GM18502 (cell line): ENCODE results near the gene ASCC2.
A peak's percentile ranks its signal among the peaks of the same experiment; 100 is the strongest.
"Not testable (repeated sequence)": the region's sequence is repeated elsewhere in the genome, so short reads cannot be mapped to it uniquely, and the experiment has no call there.

Source experiments
- ATAC-seq: cut with Tn5 transposase; IDR thresholded peaks from one replicate; pipeline ENCODE4 v1.9.1; 2021; ENCODE audit warnings: mild to moderate bottlenecking; ENCODE audit not compliant: unreplicated experiment, poor library complexity

Gene ASCC2

GRCh38 chr22:29765905-29766631 is 72.0 kb downstream of the ASCC2 start:
- peak; percentile 17 for ATAC-seq

DNA sequence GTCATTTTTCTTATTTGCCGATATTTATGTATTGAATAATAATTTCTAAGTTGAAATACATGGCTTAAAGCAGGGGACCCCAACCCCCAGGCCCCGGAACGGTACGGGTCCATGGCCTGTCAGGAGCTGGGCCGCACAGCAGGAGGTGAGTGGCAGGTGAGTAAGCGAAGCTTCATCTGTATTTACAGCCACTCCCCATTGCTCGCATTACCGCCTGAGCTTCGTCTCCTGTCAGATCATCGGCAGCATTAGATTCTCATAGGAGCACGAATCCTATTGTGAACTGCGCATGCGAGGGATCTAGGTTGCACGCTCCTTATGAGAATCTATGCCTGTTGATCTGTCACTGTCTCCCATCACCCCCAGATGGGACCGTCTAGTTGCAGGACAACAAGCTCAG is 75.8 kb downstream of the ASCC2 start:
- no peak for ATAC-seq

GRCh38 chr22:29758959-29759358 is 79.1 kb downstream of the ASCC2 start:
- no peak for ATAC-seq

GRCh38 chr22:29758068-29758622 is 79.9 kb downstream of the ASCC2 start:
- ATAC-seq, result no peak

DNA sequence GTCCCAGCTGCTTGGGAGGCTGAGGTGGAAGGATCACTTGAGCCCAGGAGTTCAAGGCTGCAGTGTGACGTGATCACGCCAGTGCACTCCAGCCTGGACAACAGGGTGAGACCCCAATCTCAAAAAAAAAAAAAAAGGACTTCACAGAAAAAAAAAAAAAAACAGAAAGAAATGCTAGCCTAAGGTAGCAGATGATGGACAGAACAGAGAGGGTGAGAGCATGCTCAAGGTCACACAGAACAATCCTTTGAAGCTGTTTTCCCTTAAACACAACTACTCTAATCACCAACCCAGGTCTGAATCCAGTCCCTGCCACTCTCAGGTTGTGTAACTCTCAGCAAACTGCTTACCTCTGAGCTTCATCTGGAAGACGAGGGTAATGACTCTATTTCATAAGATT is 81.0 kb downstream of the ASCC2 start:
- no peak for ATAC-seq

DNA sequence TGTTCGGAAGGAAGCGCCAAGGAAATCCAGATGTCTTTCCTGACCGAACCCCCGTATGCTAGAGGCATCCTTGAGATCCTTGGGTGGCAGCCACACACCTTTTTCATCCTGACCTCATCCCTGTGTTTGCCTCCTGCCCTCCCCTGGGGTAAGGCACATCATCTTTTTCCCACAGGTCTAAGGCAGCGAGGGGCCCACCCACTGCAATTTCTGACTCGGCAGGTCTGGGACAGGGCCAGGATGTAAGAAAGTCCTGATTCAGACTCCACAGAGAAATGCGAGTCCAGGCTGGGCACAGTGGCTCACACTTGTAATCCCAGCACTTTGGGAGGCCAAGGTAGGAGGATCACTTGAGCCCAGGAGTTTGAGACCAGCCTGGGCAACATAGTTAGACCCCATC is 81.7 kb downstream of the ASCC2 start:
- no peak for ATAC-seq

DNA sequence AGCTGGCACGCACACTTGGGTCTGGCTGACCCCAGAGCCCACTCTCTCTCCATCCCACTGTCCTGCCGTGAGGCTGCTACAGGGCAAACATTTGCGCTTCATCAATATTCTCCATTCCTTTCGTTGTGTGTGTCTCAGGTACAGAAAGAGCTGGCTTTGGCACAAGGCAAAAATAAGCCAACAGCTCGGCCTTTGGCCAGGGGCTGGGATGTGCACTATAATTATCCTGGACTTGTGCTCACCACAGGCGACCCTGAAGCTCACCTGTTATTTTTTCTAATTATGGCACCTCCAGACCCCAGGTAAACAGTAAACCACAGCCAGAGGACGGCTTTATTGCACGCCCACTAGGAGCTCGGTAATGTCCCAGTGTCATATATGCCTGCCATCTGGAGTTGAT is 82.2 kb downstream of the ASCC2 start:
- ATAC-seq, result no peak

GRCh38 chr22:29754658-29755395 is 83.2 kb downstream of the ASCC2 start:
- ATAC-seq, result not testable (repeated sequence)

- no peak for ATAC-seq
These were observed 84.0 kb downstream of the ASCC2 start for GRCh38 chr22:29753808-29754657.

DNA sequence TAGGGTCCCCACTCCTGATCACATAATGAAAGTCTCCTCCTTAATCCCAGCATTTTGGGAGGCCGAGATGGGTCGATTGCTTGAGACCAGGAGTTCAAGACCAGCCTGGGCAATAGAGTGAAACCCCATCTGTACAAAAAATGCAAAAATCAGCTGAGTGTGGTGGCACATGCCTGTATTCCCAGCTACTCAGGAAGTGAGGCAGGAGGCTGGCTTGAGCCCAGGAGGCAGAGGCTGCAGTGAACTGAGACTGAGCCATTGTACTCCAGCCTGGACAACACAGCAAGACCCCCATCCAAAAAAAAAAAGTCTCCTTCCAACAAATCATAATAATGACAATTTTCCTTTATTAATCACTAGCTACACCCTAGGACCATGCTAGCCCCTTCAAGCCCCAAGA is 86.4 kb downstream of the ASCC2 start:
- no peak for ATAC-seq

- ATAC-seq, result no peak
These were observed 87.2 kb downstream of the ASCC2 start for GRCh38 chr22:29750559-29751538.

DNA sequence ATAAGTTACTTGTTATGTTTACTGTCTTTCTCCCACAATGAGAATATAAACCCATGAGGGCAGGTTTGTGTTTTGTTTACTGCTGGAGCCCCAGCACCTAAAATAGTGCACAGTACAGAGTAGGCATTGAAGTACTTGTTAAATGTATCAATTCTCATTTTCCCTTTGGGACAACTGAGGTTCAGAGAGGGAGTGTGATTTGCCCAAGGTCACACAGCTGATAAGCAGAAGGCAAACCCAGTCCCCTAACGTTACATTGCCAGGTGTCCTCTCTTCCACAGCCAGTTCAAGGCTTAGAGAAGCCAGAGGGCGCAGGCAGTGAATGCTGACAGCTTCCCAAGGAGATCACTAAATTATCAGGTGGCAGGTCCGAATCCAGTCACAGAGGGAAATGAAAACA is 88.0 kb downstream of the ASCC2 start:
- ATAC-seq, result no peak

GRCh38 chr22:29748248-29748893 is 89.7 kb downstream of the ASCC2 start:
- ATAC-seq, result no peak

GRCh38 chr22:29747832-29748231 is 90.2 kb downstream of the ASCC2 start:
- ATAC-seq, result no peak

DNA sequence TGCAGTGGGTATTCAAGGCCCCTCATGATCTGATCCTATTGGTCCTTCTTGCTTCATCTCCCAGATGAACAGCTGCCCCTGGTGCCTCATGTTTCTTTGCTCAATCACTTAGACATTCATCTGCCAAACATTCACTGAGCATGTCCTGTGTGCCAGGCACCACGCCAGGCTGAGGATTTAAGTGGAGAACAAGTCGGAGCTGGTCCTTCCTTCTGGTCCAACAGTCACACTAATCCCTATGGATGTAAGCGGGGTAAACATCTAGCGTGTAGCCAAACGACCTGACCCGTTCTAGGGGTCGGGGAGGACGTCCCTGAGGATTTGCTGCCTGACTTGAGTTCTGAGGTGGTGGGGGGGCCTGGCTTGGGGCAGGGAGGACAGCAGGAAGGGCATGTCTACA is 93.2 kb downstream of the ASCC2 start:
- ATAC-seq, result no peak

DNA sequence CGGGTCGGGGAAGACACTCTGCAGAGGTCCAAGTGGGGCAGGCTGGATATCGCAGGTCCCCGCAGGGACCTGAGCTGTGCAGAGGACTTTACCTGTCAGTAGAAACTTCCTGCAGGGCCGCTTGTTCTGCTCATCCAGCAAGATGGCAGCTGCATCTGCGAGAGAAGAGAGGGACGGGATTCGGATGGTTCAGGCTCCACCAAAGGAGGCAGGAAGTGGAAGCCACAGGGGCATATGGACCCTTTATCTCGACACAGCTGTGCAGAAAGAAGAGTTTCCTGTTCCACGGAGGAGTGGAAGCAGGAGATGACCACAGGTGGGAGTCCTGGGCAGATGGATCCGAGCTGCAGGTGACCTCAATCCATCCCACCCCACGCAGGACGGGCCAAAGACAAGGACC is 95.7 kb downstream of the ASCC2 start:
- no peak for ATAC-seq

- ATAC-seq, result no peak
These were observed 96.1 kb downstream of the ASCC2 start for GRCh38 chr22:29741926-29742325.

DNA sequence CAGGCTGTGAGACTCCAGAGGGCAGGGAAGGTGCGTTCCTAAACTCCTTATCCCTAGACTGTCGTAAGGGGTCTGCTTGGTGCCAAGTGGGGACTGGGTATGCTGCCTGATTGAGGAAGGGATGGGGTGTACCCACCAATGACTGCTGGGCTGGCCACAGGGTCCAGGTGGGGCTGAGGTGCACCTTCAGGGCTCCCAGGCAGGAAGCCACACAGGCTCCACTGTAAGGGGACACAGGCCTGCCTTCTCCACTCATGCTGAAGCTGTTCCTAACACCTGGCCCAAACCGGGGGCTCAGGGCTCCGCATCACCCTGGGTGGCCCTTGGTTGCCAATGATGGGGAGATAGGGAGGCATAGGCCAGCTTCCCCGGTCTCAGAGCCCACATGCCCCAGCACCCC is 97.9 kb downstream of the ASCC2 start:
- ATAC-seq, result no peak

DNA sequence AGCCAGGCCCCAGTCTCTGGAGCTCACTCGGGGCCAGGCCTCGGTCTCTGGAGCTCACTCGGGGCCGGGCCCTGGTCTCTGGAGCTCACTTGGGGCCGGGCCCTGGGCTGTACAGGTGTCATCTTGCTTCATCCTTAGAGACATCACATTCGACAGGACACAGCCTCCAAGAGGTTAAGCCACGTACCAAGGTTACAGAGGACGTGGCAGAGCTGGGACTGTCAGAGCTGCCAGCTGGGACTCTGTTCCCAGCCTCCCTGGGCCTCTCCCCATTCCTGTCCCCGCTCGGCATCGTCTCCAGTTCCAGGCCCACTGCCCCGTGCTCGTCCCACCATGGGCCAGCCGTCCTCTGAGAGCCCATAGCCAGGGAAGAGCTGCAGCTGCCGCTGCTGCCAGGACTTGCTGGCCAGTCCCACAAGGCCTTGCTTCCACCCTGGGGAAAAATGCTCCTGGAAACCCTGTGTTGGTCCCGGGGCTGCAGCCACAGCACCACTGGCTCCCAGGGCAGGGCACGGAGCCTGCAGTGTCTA is 98.7 kb downstream of the ASCC2 start:
- no peak for ATAC-seq
